Loucy (cell line): ENCODE measurements around the gene DCAF17.

ENCODE experiments used
- CTCF ChIP-seq: fragments of 200-600 bp; sonication (generic); conservative IDR thresholded peaks from 2 replicates; pipeline ENCODE4 v1.5.1; 2014; ENCODE audit warnings: mild to moderate bottlenecking, antibody characterized with exemption, low read length
- EZH2phosphoT487 ChIP-seq: fragments of 200-600 bp; IDR thresholded peaks from 2 replicates; pipeline ENCODE4 v1.6.1; 2018; ENCODE audit warnings: antibody characterized with exemption, mild to moderate bottlenecking, moderate library complexity, borderline replicate concordance

- no peak for TF ChIP-seq CTCF
- no peak for TF ChIP-seq EZH2phosphoT487
Measured at GRCh38 chr2:171516793-171517192, 82.8 kb downstream of the DCAF17 start.
